ENCODE results near the gene TXNL4A.
"Not testable (repeated sequence)": the region's sequence is repeated elsewhere in the genome, so short reads cannot be mapped to it uniquely, and the experiment has no call there.

Gene TXNL4A

DNA sequence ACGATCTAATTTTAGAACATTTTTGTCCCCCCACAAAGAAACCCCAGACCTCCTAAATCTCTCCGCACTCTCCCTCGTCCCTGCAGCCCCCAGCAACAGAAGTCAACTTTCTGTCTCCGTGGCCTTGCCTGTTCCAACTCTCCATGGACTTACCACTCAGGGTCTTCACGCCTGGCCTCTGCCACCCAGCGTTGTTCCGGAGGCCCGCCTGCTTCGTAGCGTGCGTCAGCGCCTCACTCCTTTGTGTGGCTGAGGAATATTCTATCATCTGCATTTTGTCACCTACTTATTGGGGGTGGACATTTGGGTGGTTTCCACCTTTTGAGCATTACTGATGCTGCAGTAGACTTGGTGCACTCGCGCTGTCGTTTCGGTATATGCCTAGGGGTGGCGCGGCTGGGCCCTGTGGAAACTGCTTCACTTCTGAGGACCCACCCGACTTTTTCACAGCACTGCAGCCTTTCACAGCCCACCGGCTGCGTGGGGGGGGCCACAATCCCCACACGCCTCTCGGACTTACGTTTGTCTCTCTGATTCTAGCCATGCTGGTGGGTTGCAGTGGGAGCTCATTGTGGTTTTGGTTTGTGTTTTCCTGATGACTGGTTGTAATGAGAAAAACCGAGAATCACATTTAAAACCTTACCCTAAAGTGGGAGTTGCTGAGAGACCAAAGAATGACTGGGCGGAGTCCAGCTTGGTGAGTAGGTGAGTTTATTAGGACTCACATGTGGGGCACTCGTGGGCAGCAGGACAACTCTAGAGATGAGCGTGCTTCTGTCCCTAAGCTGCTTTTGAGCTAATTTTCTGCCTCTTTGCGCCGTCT is 25.3 kb downstream of the TXNL4A start:
- DNase-seq, result no peak

DNA sequence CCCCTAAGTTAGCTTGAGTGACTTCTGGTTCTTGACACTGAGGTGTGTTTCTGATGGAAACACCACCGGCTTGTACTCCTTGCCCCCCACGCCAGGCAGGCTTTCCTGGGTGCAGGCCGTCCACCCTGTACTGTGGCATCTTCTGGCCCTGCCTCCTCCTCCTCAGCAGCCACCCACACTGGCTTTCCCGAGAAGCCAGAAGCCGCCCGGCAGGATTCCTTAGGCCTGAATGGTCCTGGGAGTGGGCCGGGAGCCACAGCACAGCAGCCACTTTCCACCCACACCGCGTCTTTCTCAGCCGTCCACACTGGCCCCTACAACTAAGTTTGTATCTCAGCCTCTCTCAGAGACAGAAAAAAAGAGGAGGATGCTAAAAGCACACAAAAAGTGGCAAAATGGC is 26.1 kb downstream of the TXNL4A start:
- DNase-seq, result no peak

DNA sequence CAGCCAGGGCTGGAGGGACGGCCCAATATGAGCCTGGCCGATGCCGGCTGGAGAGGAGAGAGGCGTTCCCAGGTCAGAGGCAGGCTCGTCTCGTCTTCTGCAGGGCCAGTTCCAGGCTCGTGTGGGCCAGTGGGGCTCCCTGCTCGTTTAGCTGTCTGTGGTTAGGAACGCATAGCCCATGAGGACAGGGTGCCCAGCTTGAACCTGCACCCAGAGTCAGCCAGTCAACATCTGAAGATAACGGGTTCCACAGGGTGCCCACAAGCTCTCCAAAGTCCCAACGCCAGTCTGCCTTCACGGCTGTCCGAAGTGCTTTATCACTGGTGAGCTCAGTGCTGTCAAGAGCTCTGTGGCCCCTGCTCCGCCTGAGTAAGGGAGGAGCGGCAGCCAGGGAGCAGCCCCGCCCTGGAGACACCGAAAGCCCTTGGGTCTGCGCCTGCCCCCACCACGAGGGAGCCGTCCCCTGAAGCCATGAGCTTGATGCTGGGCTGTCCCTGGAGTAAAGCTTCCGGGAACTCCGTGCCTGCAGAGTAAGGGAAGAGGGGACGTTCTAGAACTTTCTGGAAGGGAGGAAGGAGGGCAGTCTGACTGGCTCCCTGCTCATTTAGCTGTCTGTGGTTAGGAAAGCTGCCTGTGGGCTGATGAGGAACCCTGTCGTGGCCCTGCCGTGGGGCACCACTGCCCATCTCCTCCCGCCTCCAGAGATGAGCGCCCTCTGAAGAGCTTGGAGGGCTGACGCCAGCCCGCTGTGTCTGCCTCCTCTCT is 26.7 kb downstream of the TXNL4A start:
- no peak for DNase-seq

DNA sequence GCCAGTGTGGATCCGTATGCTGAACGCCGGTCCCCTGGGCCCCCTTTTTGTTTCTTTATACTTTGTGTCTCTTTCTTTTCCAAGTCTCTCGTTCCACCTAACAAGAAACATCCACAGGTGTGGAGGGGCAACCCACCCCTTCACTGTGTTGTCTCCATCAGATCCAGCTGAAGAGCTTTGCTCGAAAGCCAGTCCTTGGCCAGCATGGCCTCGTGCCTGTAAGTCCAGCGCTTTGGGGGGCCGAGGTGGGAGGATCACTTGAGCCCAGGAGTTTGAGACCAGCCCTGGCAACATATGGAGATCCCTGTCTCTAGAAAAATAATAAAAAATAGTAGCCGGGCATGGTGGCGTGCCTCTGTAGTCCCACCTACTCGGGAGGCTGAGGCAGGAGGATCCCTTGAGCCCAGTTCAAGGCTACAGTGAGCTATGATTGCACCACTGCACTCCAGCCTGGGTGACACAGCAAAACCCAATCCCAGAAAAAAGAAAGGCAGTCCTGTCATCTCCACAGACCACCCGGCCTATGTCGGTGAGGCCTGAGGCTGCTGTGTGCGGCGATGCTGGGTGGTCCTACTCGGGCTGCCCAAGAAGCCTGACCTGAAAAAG is 27.3 kb downstream of the TXNL4A start:
- no peak for DNase-seq

DNA sequence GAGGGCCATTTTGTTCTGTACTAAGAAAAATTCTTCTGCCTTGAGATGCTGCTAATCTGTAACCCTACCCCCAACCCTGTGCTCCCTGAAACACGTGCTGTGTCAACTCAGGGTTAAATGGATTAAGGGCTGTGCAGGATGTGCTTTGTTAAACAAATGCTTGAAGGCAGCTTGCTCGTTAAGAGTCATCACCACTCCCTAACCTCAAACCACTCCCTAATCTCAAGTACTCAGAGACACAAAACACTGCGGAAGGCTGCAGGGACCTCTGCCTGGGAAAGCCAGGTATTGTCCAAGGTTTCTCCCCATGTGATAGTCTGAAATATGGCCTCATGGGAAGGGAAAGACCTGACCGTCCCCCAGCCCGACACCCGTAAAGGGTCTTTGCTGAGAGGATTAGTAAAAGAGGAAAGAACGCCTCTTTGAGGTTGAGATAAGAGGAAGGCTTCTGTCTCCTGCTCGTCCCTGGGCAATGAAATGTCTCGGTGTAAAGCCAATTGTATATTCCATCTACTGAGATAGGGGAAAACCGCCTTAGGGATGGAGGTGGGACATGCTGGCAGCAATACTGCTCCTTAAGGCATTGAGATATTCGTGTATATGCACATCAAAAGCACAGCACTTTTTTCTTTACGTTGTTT is 28.1 kb downstream of the TXNL4A start:
- DNase-seq, result not testable (repeated sequence)

DNA sequence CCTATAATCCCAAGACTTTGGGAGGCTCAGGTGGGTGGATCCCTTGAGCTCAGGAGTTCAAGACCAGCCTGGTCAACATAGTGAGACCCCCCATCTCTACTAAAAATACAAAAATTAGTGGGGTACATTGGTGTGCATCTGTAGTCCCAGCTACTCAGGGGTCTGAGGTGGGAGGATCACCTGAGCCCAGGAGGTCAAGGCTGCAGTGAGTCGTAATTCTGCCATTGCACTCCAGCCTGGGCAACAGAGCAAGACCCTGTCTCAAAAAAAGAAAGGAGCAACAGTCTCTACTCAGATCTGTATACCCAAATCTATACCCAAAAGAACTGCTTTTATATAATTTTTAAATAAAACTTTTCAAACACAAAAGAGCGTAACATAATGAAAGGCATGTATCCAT is 29.4 kb downstream of the TXNL4A start:
- no peak for DNase-seq

DNA sequence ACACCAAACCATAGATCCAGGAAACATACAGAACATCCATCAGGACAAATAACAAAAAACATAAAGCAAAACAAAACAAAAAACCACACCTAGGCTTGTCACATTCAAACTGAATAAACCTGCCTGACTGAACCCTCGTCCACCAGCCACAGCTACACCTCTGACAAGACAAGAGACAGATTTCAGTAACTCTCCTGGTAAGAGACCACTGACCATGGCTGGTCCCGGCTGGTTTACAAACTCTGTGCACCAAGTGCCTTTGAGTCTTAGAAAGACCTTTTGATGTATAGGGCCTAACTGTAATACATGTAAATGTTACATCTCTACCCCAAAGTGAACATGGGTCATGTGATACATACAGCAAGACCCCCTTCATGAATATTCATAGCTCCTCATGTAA is 32.1 kb downstream of the TXNL4A start:
- no peak for DNase-seq

DNA sequence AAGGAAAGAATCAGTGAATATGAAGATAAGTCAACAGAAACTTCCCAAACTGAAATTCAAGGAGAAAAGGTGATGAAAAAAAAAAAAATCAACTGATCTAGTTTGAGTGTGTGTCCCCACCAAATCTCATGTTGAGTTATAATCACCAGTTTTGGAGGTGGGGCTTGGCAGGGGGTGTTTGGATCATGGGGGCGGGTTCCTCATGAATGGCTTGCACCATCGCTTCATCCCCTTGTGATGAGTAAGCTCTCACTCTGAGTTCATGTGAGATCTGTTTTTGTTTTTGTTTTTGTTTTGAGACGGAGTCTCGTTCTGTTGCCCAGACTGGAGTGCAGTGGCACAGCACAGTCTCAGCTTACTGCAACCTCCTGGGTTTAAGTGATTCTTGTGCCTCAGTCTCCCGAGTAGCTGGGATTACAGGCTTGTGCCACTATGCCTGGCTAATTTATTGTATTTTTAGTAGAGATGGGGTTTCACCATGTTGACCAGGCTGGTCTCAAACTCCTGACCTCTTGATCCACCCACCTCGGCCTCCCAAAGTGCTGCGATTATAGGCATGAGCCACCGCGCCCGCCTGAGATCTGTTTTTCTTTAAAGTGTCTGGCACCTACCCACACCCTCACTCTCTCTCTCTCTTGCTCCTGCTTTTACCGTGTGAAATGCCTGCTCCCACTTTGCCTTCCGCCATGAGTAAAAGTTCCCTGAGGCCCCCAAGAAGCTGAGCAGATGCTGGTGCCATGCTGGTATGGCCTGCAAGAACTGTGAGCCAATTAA is 32.9 kb downstream of the TXNL4A start:
- no peak for DNase-seq

DNA sequence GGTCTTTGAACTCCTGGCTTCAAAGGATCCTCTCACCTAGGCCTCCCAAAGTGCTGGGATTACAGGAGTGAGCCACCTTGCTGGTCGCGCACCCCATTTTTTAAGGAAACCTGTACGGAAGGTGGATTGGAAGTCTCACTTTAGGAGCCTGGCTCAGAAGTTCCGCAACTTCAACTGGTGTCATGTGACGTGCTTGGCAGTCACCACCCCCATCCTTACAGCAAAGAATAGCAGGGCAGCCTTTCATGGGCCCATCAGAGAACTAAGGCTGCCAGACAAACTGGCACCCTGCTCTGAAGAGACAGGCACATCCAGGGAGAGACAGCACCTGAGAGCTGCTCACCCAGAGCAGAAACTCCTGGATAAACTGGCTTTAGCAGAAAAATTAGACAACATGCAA is 33.6 kb downstream of the TXNL4A start:
- DNase-seq, result no peak

DNA sequence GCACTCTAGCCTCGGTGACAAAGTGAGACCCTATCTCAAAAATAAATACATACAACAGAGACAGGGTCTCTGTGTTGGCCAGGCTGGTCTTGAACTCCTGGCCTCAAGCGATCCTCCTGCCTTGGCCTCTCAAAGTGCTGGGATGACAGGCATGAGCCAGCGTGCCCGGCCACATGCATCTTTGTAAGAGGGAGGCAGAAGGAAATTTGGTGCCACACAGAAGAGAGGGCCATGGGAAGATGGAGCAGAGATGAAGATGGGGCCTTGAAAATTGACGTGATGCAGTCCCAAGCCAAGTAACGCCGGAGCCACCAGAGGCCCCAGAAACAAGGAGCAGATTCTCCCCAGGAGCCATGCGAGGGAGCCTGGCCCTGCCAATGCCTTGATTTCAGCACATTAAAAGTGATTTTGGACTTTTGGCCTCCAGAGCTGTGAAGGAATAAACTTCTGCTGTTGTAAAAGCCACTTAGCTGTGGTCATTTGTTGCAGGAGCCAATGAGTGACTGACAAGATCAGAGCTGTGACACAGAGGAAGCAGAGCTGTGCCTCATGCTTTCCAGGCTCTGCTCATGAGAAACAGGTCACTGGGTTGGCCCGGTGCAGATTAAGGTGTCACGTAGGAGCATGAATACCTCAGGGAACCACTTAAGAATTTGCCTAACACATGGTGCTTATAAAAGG is 34.3 kb downstream of the TXNL4A start:
- no peak for DNase-seq

DNA sequence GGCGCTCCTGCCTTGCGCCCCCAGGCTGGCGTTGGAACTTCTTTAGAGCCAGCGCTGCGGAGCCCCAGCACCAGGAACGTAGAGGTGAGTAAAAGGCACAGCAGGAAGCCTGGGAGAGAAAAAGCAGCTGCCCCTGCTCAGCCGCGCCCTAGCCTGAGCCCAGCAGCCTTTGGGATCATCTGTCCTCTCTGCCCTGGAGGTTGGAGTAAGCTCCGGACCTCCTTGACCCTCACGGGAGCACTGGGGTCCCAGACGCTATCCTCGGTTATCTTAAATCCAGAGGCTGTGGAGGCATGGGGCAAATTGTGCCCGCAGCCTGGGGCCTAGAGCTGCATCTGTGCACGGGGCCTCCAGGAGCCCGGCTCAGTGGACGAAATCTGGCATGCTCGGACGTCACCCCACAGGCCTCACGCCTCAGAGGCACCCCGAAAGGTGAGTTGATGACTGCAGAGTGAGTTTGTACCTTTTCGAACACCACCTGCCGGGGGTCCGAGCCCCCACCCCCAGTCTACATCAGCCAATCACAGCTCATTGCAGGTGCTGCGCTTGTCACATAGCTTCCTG is 35.3 kb downstream of the TXNL4A start:
- DNase-seq, result no peak

DNA sequence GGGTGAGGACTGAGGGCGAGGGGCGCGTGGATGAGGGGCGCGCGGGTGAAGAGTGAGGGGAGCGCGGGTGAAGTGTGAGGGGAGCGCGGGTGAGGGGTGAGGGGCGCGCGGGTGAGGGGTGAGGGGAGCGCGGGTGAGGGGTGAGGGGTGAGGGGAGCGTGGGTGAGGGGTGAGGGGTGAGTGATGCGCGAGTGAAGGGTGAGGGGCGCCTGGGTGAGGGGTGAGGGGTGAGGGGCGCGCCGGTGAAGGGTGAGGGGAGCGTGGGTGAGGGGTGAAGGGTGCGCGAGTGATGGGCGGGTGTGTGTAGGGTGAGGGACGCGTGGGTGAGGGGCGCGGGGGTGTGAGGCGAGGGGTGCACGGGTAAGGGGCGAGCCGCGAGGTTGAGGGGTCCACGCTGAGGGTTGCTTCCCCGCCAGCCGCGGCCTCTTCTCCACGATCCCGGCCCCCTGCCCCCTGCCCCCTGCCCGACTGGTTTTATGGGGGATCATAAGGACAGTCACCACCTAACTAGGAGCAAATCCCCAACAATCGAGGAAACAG is 35.8 kb downstream of the TXNL4A start:
- DNase-seq, result no peak

DNA sequence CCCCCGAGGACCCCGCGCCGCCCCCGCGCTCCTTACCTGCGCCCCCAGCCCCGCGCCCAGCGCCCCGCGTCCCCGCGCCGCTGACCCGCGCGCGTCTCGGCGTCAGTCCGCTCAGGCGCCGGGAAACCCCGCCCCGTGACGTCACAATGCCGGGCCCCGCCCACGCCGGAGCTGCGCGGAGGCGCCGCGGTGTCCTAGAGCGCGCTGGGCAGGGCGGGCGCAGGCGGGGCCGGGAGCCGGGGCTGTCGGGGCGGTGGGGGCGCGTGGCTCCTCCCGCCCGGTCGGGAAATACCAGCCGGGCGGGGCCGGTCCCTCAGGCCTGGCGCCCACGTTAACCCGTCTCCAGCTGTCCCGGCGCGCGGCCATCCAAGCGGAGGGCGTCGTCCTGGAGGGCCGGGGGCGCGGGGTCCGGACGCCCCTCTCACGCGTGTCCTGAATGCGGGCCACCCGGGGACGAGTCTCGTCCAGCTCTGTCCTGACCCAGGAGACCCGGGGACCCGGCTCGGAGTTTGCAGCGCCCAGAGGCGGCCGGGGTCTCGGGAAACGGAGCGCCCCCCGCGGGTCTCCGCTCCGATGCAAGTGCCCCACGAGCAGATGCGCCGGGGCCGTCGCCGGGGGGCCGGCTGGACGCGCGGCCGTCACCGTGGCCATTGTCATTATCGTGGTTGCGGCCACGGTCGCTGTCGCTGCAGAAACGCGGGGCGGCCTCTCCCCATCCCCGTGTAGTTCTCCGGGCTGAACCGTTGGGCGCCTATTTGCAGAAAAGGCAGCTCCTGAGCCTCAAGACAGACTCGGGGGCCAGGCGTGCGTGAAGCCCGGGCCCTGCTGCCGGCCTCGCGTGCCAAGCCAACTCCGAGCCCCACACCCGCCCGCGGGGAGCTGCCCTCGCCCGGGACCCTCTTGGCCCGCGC is 36.6 kb downstream of the TXNL4A start, which contains the start of gene SLC66A2:
SLC66A2 (minus strand) TSS at position 109 of the 911 bp plus-strand sequence. CDS start 727 bp downstream, outside the sequence.
- peak; percentile 53 to 74 for DNase-seq

DNA sequence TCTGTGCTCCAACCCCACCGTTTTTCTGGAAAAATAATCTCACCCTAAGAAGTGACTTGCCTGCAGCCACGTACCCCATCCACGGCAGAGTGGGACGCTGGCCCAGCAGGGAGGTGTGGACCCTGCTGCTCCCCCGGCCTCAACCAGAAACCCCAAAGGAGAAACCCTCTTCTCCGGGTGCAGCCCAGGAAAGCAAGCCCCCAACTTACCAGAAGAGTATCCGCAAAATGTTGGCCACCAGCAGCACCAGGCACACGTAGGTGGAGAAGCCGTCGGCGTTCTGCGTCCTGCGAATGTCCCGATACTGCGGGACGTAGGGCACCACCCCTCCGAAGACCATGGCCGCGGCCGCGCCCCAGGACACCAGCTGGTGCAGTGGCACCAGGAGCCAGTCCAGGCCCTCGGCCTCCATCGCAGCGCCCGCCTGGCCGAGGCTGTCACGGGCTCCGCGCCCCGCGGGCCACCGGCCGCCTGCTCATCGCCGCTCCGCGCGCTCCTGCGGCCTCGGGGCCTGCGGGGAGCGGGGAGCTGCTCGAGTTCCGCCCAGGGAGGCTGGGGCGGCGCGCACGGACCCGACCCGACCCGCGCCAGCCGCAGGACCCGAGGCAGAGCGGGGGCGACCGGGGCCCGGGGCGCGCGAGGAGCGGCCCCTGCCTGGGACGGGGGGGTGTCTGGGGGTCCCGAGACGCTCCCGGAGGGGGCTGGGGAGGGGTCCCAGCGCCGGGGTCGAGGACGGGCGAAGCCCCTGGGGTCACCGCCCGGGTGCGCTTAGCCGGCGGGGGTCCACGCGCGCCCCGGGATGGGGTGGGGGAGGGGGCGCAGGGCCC is 37.6 kb downstream of the TXNL4A start:
- no peak for DNase-seq

DNA sequence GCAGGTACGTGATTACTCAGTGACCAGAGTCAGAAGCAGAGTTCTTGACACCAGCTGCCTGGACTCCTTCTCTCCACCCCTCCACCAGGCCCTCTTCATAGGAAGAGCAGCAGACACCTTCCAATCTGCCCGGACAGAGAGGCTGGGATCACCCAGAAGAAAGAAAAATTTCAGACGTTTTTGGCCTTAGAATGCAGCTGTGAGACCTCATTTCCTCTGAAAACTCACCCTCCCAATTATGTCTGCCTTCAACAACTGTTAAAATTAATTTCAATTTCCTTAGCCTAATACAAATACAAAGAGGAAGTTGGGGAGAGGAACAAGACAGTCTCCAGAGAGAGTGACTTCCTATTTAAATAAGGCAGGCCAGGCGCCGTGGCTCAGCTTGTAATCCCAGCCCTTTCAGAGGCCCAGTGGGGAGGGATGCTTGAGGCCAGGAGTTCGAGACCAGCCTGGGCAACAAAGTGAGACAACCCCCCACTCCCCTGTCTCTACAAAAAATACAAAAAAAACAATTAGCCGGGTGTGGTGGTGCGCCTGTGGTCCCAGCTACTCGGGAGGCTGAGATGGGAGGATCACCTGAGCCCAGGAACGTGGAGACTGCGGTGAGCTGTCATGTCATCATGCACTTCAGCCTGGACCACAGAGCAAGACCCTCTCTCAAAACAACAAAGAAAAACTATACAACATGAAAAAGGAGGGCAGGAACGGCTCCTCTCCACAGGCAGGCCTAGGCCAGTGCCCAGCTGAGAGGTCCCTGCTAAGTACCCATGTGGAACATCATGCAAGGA is 38.5 kb downstream of the TXNL4A start:
- no peak for DNase-seq

DNA sequence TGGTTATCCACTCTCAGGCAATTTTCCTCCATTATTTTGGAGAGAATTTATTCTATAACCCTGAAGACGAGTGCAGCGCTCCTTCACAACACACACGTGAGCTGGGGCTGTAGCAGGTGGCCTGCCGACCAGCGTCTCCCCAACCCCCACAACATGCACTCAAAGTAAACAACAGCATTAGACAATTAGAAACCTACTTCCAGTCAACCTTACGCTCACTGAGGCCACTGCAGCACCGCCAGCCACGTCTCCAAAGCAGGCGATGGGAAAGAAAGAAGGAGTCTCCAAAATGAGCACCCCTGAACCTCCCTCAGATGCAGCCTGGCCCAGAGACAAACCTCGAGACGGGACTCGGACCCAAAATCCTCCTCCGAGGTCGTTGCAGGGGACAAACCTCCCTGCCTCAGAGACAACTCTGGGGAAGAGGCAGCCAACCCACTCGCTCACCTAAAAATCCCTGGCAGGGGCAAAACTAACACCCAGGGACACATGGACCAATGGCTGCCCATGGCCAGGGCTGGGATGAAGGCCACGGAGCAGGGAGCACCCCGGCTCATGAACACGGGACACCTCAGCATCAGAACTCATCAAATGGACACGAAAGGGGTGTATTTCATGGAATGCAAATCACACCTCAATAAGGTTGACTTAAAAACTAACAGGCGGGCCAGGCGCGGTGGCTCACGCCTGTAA is 39.5 kb downstream of the TXNL4A start:
- no peak for DNase-seq

DNA sequence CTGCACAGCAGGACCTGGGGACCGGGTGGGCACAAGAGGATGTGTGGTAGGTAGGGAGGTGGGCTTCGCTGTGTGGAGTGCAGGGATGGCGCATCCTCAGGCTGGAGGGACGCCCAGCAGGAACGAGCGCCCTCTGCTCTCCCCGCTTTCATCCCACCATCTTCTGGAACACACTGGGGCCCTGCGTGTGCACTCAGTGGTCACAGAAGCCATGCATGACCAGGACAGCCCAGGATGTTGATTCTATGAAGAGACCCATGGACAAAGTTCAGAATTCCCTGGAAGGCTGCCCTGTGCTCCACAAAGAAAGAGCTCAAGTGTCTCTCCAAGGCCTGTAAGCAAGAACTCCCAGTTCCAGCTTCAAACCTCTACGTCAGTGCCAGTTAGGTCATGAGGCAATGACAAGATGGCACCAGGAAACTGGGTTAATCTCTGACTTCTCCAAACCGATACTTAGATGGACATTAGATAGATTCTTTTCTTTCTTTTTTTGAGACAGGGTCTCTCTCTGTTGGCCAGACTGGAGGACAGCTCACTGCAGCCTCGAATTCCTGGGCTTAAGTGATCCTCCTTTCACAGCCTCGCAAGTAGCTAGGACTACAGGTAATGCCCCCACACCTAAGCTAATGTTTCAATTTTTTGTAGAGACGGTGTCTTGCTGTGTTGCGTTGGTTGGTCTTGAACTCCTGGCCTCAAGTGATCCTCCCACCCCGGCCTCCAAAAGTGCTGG is 40.3 kb downstream of the TXNL4A start:
- no peak for DNase-seq

Measured in SHP77 (cell line).